GM23338 (cell line): ENCODE data around the gene PXMP2. TPM values are rescaled to one million over a fixed set of nuclear protein-coding genes. Genes with fewer than 3 reads are reported as not detected.

Experiments
- ATAC-seq: fragments of 200-7000 bp; cut with Tn5 transposase; 3 replicates; pipeline ENCODE4 v1.9.1; 2020
- DNase-seq: peaks from one replicate; pipeline ENCODE4 v3.0.0-alpha.2; 2015; ENCODE audit warnings: low spot score
- H2AFZ ChIP-seq: fragments of 200-600 bp; sonication (generic); 2 replicates; pipeline ENCODE4 v1.8.0; 2016; ENCODE audit warnings: antibody characterized with exemption, mild to moderate bottlenecking, moderate library complexity
- H3F3A ChIP-seq: fragments of 200-600 bp; sonication (generic); replicated peaks from 2 replicates; pipeline ENCODE4 v1.8.0; 2017; ENCODE audit warnings: antibody characterized with exemption, mixed run types, low read depth
- H3K27ac ChIP-seq: fragments of 200-600 bp; sonication (generic); 2 replicates; pipeline ENCODE4 v1.6.1; 2016; ENCODE audit warnings: low read depth
- H3K27me3 ChIP-seq: fragments of 200-600 bp; sonication (generic); 2 replicates; pipeline ENCODE4 v1.8.0; 2016; ENCODE audit warnings: mild to moderate bottlenecking, mixed run types, moderate library complexity; ENCODE audit not compliant: insufficient read depth
- H3K36me3 ChIP-seq: fragments of 200-600 bp; sonication (generic); 2 replicates; pipeline ENCODE4 v1.8.0; 2016; ENCODE audit warnings: mild to moderate bottlenecking; ENCODE audit not compliant: insufficient read depth
- H3K4me1 ChIP-seq: fragments of 200-600 bp; sonication (generic); 2 replicates; pipeline ENCODE4 v1.8.0; 2016; ENCODE audit warnings: mild to moderate bottlenecking, moderate library complexity; ENCODE audit not compliant: insufficient read depth
- H3K4me2 ChIP-seq: fragments of 200-600 bp; sonication (generic); 2 replicates; pipeline ENCODE4 v1.7.1; 2017; ENCODE audit warnings: mixed run types
- H3K4me3 ChIP-seq: fragments of 200-600 bp; sonication (generic); 2 replicates; pipeline ENCODE4 v1.6.1; 2016; ENCODE audit warnings: mixed run types
- H3K79me2 ChIP-seq: fragments of 200-600 bp; sonication (generic); replicated peaks from 2 replicates; pipeline ENCODE4 v1.8.0; 2017; ENCODE audit warnings: mild to moderate bottlenecking; ENCODE audit not compliant: insufficient read depth
- H3K9me2 ChIP-seq: fragments of 200-600 bp; sonication (generic); 2 replicates; pipeline ENCODE4 v1.8.0; 2017; ENCODE audit not compliant: insufficient read depth
- H4K20me1 ChIP-seq: fragments of 200-600 bp; sonication (generic); replicated peaks from 2 replicates; pipeline ENCODE4 v1.8.0; 2017; ENCODE audit warnings: mild to moderate bottlenecking; ENCODE audit not compliant: insufficient read depth
- H3K27ac Mint-ChIP-seq: 2 replicates; pipeline ENCODE4 v1.8.0; 2020; ENCODE audit warnings: inconsistent platforms, mild to moderate bottlenecking, moderate library complexity, mixed read lengths
- H3K27me3 Mint-ChIP-seq: 3 replicates; pipeline ENCODE4 v1.8.0; 2022; ENCODE audit warnings: low read depth, mild to moderate bottlenecking, moderate library complexity, mixed read lengths, inconsistent platforms; ENCODE audit not compliant: insufficient read depth, poor library complexity
- H3K36me3 Mint-ChIP-seq: 3 replicates; pipeline ENCODE4 v1.8.0; 2021; ENCODE audit warnings: low read depth, mild to moderate bottlenecking, inconsistent platforms, moderate library complexity, mixed read lengths
- H3K4me1 Mint-ChIP-seq: 3 replicates; pipeline ENCODE4 v1.8.0; 2020; ENCODE audit warnings: mild to moderate bottlenecking, inconsistent platforms, mixed read lengths
- H3K4me3 Mint-ChIP-seq: 3 replicates; pipeline ENCODE4 v1.8.0; 2021; ENCODE audit warnings: moderate library complexity, mild to moderate bottlenecking, inconsistent platforms, mixed read lengths
- H3K9me3 Mint-ChIP-seq: 3 replicates; pipeline ENCODE4 v1.8.0; 2020; ENCODE audit warnings: moderate library complexity, mild to moderate bottlenecking, inconsistent platforms, mixed read lengths
- NANOG ChIP-seq: IDR thresholded peaks from 2 replicates; pipeline ENCODE4 v1.6.1; 2016; ENCODE audit warnings: antibody characterized with exemption, borderline replicate concordance
- POLR2AphosphoS5 ChIP-seq: IDR thresholded peaks from 2 replicates; pipeline ENCODE4 v1.6.1; 2016; ENCODE audit warnings: antibody characterized with exemption, low read depth
- polyA plus RNA-seq: library from polyadenylated mRNA; unstranded; fragments of >200 nt; fragmentation: Nextera tagmentation; extraction: Ambion mirVana; gene quantifications from 2 replicates; pipeline ENCODE4 v1.2.1, GENCODE V29; 2016
- total RNA-seq: library from RNA; depleted of rRNA; stranded (reverse); fragments of >200 nt; shearing (Covaris generic); gene quantifications from 2 replicates; pipeline ENCODE4 v1.2.3, GENCODE V29; 2014
- TF ChIP-seq, protein P1 (sequence below): fragments of 250-450 bp; sonication (Bioruptor Pico); IDR thresholded peaks from 2 replicates; pipeline ENCODE4 v1.5.0; 2020; ENCODE audit warnings: mild to moderate bottlenecking, moderate library complexity
- TF ChIP-seq, protein P2 (sequence below): IDR thresholded peaks from one replicate; pipeline ENCODE4 v1.6.1; 2018; ENCODE audit warnings: antibody characterized with exemption; ENCODE audit not compliant: unreplicated experiment

The PXMP2 gene
- total and polyA plus RNA-seq, 2 experiments from 2014 or later: 17.3 to 19.7 TPM

DNA sequence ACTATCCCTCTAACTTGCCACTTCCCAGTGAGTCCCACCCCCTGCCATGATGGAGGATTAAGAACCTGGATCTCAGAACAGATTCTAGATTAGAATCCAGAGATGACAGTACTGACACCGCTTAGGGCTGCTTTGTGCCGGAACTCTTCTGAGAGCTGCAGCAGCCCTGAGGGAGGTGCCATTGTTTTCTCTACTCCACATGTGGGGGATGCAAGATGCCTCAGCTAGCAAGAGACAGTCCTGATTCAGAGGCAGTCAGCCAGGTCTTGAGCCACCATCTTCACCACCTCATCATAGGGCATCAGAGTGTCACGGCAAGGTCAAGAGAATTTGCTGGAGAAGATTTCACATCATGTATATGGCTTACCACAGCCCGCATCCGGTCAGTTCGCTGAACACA, 19.9 kb downstream of the PXMP2 start:
- ATAC-seq (no peak), DNase-seq (no peak)
- Mint-ChIP-seq H3K4me1 (peaks cover 15% of the 10 kb centered on the region), H3K4me3 (no peak overlapping the region), H3K9me3 (peaks cover 13% of the 10 kb centered on the region), H3K27ac (0 out of 2 replicates have a peak overlapping the region, but pooled peaks have one; percentile 1), H3K36me3 (peaks cover 25% of the 10 kb centered on the region), H3K27me3 (peaks cover 20% of the 10 kb centered on the region)
- TF ChIP-seq NANOG: no peak
- no peak for TF ChIP-seq POLR2AphosphoS5
- TF ChIP-seq, protein P1, sequence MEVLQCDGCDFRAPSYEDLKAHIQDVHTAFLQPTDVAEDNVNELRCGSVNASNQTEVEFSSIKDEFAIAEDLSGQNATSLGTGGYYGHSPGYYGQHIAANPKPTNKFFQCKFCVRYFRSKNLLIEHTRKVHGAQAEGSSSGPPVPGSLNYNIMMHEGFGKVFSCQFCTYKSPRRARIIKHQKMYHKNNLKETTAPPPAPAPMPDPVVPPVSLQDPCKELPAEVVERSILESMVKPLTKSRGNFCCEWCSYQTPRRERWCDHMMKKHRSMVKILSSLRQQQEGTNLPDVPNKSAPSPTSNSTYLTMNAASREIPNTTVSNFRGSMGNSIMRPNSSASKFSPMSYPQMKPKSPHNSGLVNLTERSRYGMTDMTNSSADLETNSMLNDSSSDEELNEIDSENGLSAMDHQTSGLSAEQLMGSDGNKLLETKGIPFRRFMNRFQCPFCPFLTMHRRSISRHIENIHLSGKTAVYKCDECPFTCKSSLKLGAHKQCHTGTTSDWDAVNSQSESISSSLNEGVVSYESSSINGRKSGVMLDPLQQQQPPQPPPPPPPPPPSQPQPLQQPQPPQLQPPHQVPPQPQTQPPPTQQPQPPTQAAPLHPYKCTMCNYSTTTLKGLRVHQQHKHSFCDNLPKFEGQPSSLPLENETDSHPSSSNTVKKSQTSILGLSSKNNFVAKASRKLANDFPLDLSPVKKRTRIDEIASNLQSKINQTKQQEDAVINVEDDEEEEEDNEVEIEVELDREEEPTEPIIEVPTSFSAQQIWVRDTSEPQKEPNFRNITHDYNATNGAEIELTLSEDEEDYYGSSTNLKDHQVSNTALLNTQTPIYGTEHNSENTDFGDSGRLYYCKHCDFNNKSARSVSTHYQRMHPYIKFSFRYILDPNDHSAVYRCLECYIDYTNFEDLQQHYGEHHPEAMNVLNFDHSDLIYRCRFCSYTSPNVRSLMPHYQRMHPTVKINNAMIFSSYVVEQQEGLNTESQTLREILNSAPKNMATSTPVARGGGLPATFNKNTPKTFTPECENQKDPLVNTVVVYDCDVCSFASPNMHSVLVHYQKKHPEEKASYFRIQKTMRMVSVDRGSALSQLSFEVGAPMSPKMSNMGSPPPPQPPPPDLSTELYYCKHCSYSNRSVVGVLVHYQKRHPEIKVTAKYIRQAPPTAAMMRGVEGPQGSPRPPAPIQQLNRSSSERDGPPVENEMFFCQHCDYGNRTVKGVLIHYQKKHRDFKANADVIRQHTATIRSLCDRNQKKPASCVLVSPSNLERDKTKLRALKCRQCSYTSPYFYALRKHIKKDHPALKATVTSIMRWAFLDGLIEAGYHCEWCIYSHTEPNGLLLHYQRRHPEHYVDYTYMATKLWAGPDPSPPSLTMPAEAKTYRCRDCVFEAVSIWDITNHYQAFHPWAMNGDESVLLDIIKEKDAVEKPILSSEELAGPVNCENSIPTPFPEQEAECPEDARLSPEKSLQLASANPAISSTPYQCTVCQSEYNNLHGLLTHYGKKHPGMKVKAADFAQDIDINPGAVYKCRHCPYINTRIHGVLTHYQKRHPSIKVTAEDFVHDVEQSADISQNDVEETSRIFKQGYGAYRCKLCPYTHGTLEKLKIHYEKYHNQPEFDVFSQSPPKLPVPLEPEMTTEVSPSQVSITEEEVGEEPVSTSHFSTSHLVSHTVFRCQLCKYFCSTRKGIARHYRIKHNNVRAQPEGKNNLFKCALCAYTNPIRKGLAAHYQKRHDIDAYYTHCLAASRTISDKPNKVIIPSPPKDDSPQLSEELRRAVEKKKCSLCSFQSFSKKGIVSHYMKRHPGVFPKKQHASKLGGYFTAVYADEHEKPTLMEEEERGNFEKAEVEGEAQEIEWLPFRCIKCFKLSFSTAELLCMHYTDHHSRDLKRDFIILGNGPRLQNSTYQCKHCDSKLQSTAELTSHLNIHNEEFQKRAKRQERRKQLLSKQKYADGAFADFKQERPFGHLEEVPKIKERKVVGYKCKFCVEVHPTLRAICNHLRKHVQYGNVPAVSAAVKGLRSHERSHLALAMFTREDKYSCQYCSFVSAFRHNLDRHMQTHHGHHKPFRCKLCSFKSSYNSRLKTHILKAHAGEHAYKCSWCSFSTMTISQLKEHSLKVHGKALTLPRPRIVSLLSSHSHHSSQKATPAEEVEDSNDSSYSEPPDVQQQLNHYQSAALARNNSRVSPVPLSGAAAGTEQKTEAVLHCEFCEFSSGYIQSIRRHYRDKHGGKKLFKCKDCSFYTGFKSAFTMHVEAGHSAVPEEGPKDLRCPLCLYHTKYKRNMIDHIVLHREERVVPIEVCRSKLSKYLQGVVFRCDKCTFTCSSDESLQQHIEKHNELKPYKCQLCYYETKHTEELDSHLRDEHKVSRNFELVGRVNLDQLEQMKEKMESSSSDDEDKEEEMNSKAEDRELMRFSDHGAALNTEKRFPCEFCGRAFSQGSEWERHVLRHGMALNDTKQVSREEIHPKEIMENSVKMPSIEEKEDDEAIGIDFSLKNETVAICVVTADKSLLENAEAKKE (CRISPR knock-in tag): no peak
- TF ChIP-seq, protein P2, sequence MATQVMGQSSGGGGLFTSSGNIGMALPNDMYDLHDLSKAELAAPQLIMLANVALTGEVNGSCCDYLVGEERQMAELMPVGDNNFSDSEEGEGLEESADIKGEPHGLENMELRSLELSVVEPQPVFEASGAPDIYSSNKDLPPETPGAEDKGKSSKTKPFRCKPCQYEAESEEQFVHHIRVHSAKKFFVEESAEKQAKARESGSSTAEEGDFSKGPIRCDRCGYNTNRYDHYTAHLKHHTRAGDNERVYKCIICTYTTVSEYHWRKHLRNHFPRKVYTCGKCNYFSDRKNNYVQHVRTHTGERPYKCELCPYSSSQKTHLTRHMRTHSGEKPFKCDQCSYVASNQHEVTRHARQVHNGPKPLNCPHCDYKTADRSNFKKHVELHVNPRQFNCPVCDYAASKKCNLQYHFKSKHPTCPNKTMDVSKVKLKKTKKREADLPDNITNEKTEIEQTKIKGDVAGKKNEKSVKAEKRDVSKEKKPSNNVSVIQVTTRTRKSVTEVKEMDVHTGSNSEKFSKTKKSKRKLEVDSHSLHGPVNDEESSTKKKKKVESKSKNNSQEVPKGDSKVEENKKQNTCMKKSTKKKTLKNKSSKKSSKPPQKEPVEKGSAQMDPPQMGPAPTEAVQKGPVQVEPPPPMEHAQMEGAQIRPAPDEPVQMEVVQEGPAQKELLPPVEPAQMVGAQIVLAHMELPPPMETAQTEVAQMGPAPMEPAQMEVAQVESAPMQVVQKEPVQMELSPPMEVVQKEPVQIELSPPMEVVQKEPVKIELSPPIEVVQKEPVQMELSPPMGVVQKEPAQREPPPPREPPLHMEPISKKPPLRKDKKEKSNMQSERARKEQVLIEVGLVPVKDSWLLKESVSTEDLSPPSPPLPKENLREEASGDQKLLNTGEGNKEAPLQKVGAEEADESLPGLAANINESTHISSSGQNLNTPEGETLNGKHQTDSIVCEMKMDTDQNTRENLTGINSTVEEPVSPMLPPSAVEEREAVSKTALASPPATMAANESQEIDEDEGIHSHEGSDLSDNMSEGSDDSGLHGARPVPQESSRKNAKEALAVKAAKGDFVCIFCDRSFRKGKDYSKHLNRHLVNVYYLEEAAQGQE: no peak
- Histone ChIP-seq H2AFZ (no peak overlapping the region), H3K9me2 (no peaks in the 10 kb centered on the region), H3K79me2 (peaks cover 11% of the 10 kb centered on the region), H3K4me2 (no peak overlapping the region), H3K4me1 (peaks cover 9% of the 10 kb centered on the region; the same call in 1 of the 2 replicates), H3F3A (peaks cover 17% of the 10 kb centered on the region), H3K36me3 (no peaks in the 10 kb centered on the region), H3K27me3 (no peaks in the 10 kb centered on the region), H4K20me1 (peaks cover 6% of the 10 kb centered on the region), H3K4me3 (no peak overlapping the region), H3K27ac (0 out of 2 replicates have a peak overlapping the region, but pooled peaks have one; percentile 50)
